Loucy (cell line): ENCODE results near the gene ADGRL3.

Experiments
- H2AFZ ChIP-seq: fragments of 200-600 bp; sonication (generic); 2 replicates; pipeline ENCODE4 v1.6.0; 2016; ENCODE audit warnings: antibody characterized with exemption, mild to moderate bottlenecking, low read length, moderate library complexity
- H3F3A ChIP-seq: fragments of 200-600 bp; 2 replicates; pipeline ENCODE4 v1.6.0; 2016; ENCODE audit warnings: antibody characterized with exemption, low read depth, mild to moderate bottlenecking
- H3K27me3 ChIP-seq: fragments of 200-600 bp; sonication (generic); 2 replicates; pipeline ENCODE4 v1.6.1; 2014; ENCODE audit warnings: low read length, mild to moderate bottlenecking; ENCODE audit not compliant: insufficient read depth, poor library complexity, severe bottlenecking
- H3K36me3 ChIP-seq: fragments of 200-600 bp; sonication (generic); 2 replicates; pipeline ENCODE4 v1.6.1; 2016; ENCODE audit warnings: low read length; ENCODE audit not compliant: insufficient read depth
- H3K4me1 ChIP-seq: fragments of 200-600 bp; sonication (generic); 2 replicates; pipeline ENCODE4 v1.5.1; 2014; ENCODE audit warnings: low read length, mild to moderate bottlenecking; ENCODE audit not compliant: insufficient read depth, poor library complexity, severe bottlenecking
- H3K4me2 ChIP-seq: fragments of 200-600 bp; sonication (generic); 2 replicates; pipeline ENCODE4 v1.6.0; 2014; ENCODE audit warnings: antibody characterized with exemption, low read length, low read depth, mild to moderate bottlenecking; ENCODE audit not compliant: poor library complexity, severe bottlenecking
- H3K4me3 ChIP-seq: fragments of 200-600 bp; sonication (generic); 2 replicates; pipeline ENCODE4 v1.5.1; 2014; ENCODE audit warnings: low read length, mild to moderate bottlenecking, mixed read lengths; ENCODE audit not compliant: poor library complexity, severe bottlenecking
- H3K79me2 ChIP-seq: fragments of 200-600 bp; sonication (generic); 2 replicates; pipeline ENCODE4 v1.6.1; 2014; ENCODE audit warnings: low read length; ENCODE audit not compliant: insufficient read depth
- H3K9ac ChIP-seq: fragments of 200-600 bp; sonication (generic); 2 replicates; pipeline ENCODE4 v1.6.0; 2014; ENCODE audit warnings: mild to moderate bottlenecking, low read depth, low read length, moderate library complexity; ENCODE audit not compliant: poor library complexity, severe bottlenecking
- H3K9me2 ChIP-seq: fragments of 200-600 bp; sonication (generic); replicated peaks from 2 replicates; pipeline ENCODE4 v1.6.1; 2016; ENCODE audit warnings: low read depth, low read length, mixed read lengths
- H3K9me3 ChIP-seq: fragments of 200-600 bp; sonication (generic); 2 replicates; pipeline ENCODE4 v1.6.1; 2014; ENCODE audit warnings: mild to moderate bottlenecking, antibody characterized with exemption, low read length, low read depth; ENCODE audit not compliant: insufficient read depth
- H4K20me1 ChIP-seq: fragments of 200-600 bp; sonication (generic); 2 replicates; pipeline ENCODE4 v1.6.0; 2014; ENCODE audit warnings: antibody characterized with exemption, low read length, mild to moderate bottlenecking; ENCODE audit not compliant: insufficient read depth, poor library complexity, severe bottlenecking
- CTCF ChIP-seq: fragments of 200-600 bp; sonication (generic); conservative IDR thresholded peaks from 2 replicates; pipeline ENCODE4 v1.5.1; 2014; ENCODE audit warnings: mild to moderate bottlenecking, antibody characterized with exemption, low read length
- EZH2phosphoT487 ChIP-seq: fragments of 200-600 bp; IDR thresholded peaks from 2 replicates; pipeline ENCODE4 v1.6.1; 2018; ENCODE audit warnings: antibody characterized with exemption, mild to moderate bottlenecking, moderate library complexity, borderline replicate concordance

Gene ADGRL3

GRCh38 chr4:61461956-61462355, 261.8 kb downstream of the ADGRL3 start:
- no peaks in the 10 kb centered on the region for H3F3A ChIP-seq
- H4K20me1 ChIP-seq = no peaks in the 10 kb centered on the region
- no peaks in the 10 kb centered on the region for H3K36me3 ChIP-seq
- no peaks in the 10 kb centered on the region for H3K79me2 ChIP-seq
- TF ChIP-seq CTCF (no peak), EZH2phosphoT487 (no peak)
- no peaks in the 10 kb centered on the region for H3K9me3 ChIP-seq
- H3K4me1 ChIP-seq = no peaks in the 10 kb centered on the region
- H3K9me2 ChIP-seq = no peaks in the 10 kb centered on the region
- H3K4me2 ChIP-seq = no peak overlapping the region
- H3K27me3 ChIP-seq = no peaks in the 10 kb centered on the region
- no peak overlapping the region for H2AFZ ChIP-seq
- no peak overlapping the region for H3K4me3 ChIP-seq
- no peak overlapping the region for H3K9ac ChIP-seq

DNA sequence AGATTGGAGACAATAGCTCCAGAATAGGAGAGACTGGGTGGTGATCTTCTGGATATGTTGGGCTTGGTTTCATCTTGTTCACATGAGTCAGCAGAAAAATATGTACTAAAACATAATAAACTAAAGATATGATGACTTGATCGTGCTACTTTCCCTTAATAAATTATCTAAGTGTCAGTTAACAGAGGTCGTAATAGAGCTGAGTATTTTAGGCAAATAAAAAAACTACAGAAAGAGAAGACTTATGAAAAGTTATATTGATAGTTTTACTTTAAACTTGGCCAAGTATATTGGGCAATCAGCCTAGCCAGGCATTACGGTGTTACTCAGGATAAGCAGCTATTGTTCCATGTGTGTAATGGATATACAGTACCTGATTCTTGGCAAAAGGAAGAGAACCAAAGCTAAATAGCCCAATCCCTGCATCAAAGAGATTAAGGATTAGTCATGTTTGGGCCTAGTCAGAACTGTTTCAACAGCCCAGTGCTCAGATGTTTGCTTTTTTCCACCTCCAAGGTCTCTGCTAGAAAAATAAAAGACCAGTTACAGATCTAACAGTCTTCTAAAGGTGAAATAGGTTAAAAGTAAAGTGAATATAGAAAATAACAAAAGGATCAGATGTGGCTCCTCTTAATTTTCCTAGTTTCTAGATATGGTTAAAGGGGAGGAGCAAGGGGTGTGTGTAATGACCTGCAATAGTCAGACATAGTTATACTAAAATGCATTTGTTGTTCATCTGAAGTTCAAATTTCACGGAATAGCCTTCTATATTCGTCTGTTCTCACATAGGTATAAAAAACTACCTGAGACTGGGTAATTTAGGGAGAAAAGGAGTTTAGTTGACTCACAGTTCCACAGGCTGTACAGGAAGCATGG, 262.6 kb downstream of the ADGRL3 start:
- Histone ChIP-seq H3K4me2 (no peak overlapping the region), H2AFZ (no peak overlapping the region), H3K27me3 (no peaks in the 10 kb centered on the region), H3K9me2 (no peaks in the 10 kb centered on the region), H3K9ac (no peak overlapping the region), H3K79me2 (no peaks in the 10 kb centered on the region), H3K4me1 (no peaks in the 10 kb centered on the region), H3K4me3 (no peak overlapping the region), H3K36me3 (no peaks in the 10 kb centered on the region), H4K20me1 (no peaks in the 10 kb centered on the region), H3K9me3 (no peaks in the 10 kb centered on the region), H3F3A (no peaks in the 10 kb centered on the region)
- TF ChIP-seq CTCF (no peak), EZH2phosphoT487 (no peak)

DNA sequence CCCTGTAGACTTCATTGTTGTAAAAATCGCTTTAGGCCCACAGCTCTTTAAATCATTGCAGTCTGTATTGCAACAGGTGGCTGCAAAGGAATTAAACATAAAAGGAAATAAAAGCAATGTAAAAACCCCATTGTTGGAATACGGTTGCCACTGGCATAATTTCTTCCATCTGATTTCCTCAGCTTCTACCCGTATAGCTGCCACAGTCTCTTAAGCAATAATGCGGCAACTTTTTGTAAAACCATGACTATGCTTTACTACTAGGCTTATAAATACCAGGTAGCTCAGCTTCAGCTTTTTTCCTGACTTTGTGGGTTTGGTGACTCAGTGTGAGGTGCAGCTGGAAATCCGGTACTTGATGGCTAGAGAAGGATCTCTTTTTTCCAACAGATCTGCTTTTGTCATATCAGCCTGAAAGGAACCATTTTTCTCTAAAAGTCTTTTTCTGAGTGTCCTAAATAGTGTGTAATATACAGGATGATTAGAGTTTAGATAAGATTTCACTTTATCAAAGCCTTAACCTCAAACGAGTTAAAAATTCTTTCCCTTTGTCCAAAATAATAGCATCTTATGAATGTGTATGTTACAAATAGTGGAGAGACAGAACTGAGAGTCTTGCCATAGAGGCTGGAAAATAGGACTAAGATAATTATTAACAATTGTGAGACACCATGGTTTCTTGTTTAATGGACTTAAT, 268.0 kb downstream of the ADGRL3 start:
- Histone ChIP-seq H3K36me3 (no peaks in the 10 kb centered on the region), H3K27me3 (no peaks in the 10 kb centered on the region), H3K4me1 (no peaks in the 10 kb centered on the region), H3K9me3 (no peaks in the 10 kb centered on the region), H3K9me2 (no peaks in the 10 kb centered on the region), H3F3A (no peaks in the 10 kb centered on the region), H2AFZ (no peak overlapping the region), H3K9ac (no peak overlapping the region), H3K4me3 (no peak overlapping the region), H4K20me1 (no peaks in the 10 kb centered on the region), H3K4me2 (no peak overlapping the region), H3K79me2 (no peaks in the 10 kb centered on the region)
- no peak for TF ChIP-seq EZH2phosphoT487
- no peak for TF ChIP-seq CTCF
